HG03442 (cell line): ENCODE results near the gene LIX1L.

ENCODE experiments used
- ATAC-seq: cut with Tn5 transposase; IDR thresholded peaks from one replicate; pipeline ENCODE4 v1.9.1; 2021; ENCODE audit warnings: mild to moderate bottlenecking, moderate library complexity; ENCODE audit not compliant: unreplicated experiment

The LIX1L gene

DNA sequence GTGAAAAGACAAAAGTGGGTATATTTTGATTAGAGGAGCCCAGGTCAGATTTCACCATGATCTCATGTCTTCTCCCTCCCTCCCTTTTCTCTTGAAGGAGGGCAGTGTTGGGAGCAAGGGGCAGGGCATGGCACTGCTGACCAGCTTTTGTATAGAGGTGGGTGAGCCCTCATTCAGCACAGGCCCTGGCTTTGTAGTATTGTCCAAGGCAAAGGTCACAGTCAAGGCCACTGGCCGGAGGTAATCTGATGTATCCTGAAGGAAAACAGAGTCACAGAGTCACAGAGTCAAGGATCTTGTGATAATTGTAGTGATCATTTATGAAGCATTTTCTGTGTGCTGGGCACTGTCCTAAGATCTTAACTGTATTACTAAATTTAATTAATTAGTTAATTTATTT lies 59.8 kb downstream of the LIX1L start:
- ATAC-seq = no peak

DNA sequence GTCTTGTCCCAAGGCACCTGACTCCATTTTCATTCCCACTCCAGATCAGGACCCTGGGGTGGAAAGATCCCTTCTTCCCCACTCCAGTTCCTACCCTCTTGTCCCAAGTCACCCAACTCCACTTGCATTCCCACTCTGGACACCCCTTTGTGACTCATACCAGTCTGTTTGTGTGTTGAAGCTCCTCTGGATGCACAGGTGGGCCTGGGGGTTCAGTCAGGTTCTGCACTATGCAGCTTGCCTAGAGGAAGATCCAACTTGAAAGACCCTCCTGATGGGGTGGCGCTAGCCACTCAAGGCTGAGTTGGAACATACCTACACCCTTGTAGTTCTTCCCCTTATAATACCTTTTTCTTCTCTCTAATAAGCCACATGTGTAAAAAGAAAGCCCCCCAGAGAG lies 62.3 kb downstream of the LIX1L start:
- no peak for ATAC-seq

GRCh38 chr1:145893306-145894055 lies 64.3 kb downstream of the LIX1L start:
- ATAC-seq = no peak

- no peak for ATAC-seq
Observed at GRCh38 chr1:145892486-145893087, 65.2 kb downstream of the LIX1L start.

DNA sequence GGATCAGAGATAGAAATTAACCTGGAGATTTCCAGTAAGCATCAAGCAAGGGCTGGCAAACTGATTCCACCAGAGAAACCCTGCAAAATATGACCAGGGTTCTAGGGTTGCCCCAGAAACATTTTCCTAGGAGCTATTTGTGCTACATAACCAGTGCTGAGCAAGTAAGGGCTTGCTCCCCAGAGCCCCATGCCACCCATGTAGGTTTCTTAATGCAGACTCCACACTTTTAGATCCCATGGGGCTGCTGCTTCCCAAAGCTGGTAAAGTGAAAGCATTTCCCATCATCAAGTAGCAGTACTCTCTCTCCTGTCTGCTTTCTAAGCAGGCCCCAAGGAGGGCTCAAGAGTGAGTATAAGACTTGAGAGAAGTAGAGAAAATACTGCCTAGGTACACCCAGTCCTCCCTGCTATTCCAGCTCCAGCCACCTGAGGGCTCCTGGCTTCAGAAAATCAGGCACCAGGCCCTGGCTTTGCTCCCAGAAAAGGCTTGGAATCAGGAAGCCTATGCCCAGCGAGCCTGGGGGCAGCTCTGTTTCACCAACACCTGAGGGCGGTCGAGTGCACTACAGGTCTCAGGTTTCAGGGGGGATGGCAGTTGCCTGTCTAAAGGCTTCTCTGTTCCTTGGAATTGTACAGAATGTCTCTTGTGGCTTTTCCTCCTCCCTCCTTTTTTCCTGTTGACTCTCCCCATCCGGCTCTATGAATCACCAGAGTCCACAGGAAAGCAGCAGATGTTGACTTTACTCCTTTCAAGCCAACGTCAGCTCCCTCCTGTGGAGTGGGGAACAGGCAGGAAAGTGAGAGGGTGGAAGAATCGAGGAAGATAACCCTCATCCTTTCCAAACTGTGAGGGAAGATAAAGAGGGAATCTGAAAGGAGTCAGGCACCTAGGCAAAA lies 66.0 kb downstream of the LIX1L start:
- ATAC-seq = peak; percentile 47

GRCh38 chr1:145891143-145891542 lies 66.7 kb downstream of the LIX1L start:
- no peak for ATAC-seq

DNA sequence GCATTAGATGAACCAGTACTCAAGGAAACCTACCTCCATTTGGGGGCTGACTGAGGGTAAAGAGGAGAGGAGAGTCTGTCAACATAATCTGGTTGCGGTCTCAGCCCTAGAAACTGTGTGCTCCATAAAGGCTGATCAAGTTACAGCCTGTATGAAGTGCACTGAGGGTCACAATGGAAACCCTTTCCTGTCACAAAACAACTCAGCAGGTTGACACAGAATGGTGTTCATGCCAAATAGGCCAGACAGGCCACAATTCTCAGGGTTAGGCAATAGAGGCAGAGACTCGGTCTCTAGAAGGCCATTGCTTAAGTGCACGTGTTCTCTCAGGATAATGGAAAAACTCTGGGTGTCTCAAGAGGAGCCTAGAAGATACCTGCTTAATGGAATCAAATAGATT lies 68.1 kb downstream of the LIX1L start:
- no peak for ATAC-seq

GRCh38 chr1:145887631-145888030 lies 70.2 kb downstream of the LIX1L start:
- ATAC-seq = no peak

DNA sequence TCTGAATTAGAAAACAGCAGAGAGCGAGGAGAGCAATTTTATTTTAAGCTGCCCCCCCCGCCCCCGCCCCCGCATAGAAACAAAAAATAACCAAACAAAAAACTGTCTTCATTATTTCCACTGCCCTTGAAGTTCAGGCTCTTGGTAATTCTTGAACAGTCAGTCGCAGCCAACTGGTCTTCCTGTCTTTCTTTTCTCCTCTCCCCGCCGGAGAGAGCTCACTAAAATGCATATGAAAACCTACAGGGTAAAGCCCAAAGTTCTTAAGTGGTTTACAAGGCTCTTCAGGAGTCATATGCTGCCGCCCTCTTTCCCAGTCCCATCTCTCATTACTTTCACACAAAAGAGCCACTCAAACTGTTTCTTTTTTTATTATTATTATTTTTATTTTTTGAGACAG lies 71.0 kb downstream of the LIX1L start:
- ATAC-seq = no peak

- no peak for ATAC-seq
Observed at GRCh38 chr1:145886390-145886789, 71.4 kb downstream of the LIX1L start.

- peak; percentile 98 for ATAC-seq
Observed at GRCh38 chr1:145885738-145886287, 72.0 kb downstream of the LIX1L start, which contains the start of gene ANKRD35. Gene ANKRD35 (minus strand): TSS chr1:145885866. CDS start chr1:145885758, 108 bp downstream.

- no peak for ATAC-seq
Observed at GRCh38 chr1:145884675-145885074, 73.1 kb downstream of the LIX1L start.
